Peyer's patch (tissue), 4 donors: ENCODE data around the gene PPID.

Experiments used
- CTCF ChIP-seq, 6 experiments: fragments of 450-650 bp in 4 of 6; fragments of 200-600 bp in 2 of 6; sonication (generic) in 1 of 6; IDR thresholded peaks; one replicate each; pipeline ENCODE4 v1.5.1; 2017 to 2019; ENCODE audit warnings: antibody characterized with exemption in 6 of 6, mild to moderate bottlenecking in 3 of 6, moderate library complexity in 1 of 6
- POLR2A ChIP-seq, 2 donors: fragments of 450-650 bp; IDR thresholded peaks; one replicate each; pipeline ENCODE4 v1.5.1; 2017; ENCODE audit warnings: antibody characterized with exemption in 2 of 2, mild to moderate bottlenecking in 2 of 2, moderate library complexity in 2 of 2

DNA sequence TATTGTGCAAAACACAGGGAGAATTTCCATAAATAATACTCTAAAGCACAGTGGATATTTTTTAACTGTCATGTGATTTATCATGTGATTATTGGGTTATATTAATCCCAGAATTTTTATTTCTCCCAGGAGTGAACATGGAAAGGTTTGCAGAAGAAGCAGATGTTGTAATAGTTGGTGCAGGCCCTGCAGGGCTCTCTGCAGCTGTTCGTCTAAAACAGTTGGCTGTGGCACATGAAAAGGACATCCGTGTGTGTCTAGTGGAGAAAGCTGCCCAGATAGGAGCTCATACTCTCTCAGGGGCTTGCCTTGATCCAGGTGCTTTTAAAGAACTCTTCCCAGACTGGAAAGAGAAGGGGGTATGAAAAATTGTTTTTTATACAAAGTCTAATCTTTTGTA, 41.1 kb downstream of the PPID start:
- TF ChIP-seq CTCF (IDR thresholded peaks at IDR 0.05) (no peak), POLR2A (IDR thresholded peaks at IDR 0.05) (no peak)
